Calu3 (cell line): ENCODE data around the gene KANSL1. TPM values are rescaled to one million over a fixed set of nuclear protein-coding genes. Genes with fewer than 3 reads are reported as not detected.
A peak's percentile ranks its signal among the peaks of the same experiment; 100 is the strongest.

Experiments
- BruUV-seq: library from RNA; stranded (reverse); fragments of 400-500 nt; replicated peaks from 2 replicates; lab custom pipeline; 2021; lab: Mats Ljungman, UMichigan
- CTCF ChIA-PET: fragments of 300-600 bp; sonication (Branson Sonifier 250); formaldehyde crosslinking; loops from one replicate; lab custom pipeline; 2022; ENCODE audit warnings: antibody characterized with exemption; lab: Charles Lee
- DNase-seq: peaks from one replicate; pipeline ENCODE4 v3.0.0; 2022
- H3K27ac Mint-ChIP-seq: one replicate; pipeline ENCODE4 v1.8.0; 2022; ENCODE audit warnings: mixed read lengths; ENCODE audit not compliant: unreplicated experiment
- H3K27me3 Mint-ChIP-seq: one replicate; pipeline ENCODE4 v1.8.0; 2022; ENCODE audit warnings: mixed read lengths; ENCODE audit not compliant: unreplicated experiment
- H3K36me3 Mint-ChIP-seq: one replicate; pipeline ENCODE4 v1.8.0; 2022; ENCODE audit warnings: mild to moderate bottlenecking, moderate library complexity, mixed read lengths; ENCODE audit not compliant: insufficient read depth, unreplicated experiment
- H3K4me1 Mint-ChIP-seq: one replicate; pipeline ENCODE4 v1.8.0; 2022; ENCODE audit warnings: mild to moderate bottlenecking, low read depth, mixed read lengths; ENCODE audit not compliant: unreplicated experiment
- H3K4me3 Mint-ChIP-seq: one replicate; pipeline ENCODE4 v1.8.0; 2022; ENCODE audit warnings: mild to moderate bottlenecking, low read depth, moderate library complexity, mixed read lengths; ENCODE audit not compliant: unreplicated experiment
- H3K9me3 Mint-ChIP-seq: one replicate; pipeline ENCODE4 v1.8.0; 2022; ENCODE audit warnings: low read depth, mixed read lengths; ENCODE audit not compliant: unreplicated experiment
- intact Hi-C: fragments of 100-400 bp; cut with micrococcal nuclease; formaldehyde crosslinking; loops from one replicate; pipeline ENCODE4 v1.10.0; 2022; ENCODE audit not compliant: unreplicated experiment
- total RNA-seq: library from RNA; stranded (reverse); gene quantifications from 2 replicates; pipeline ENCODE4 v1.2.3, GENCODE V29; 2022
- TF ChIP-seq, protein P1 (sequence below): fragments of 200-600 bp; IDR thresholded peaks from one replicate; pipeline ENCODE4 v1.8.0; 2022; ENCODE audit warnings: antibody characterized with exemption; ENCODE audit not compliant: unreplicated experiment

The KANSL1 gene
- total RNA-seq, 1 experiment from 2014 or later: 190 TPM

DNA sequence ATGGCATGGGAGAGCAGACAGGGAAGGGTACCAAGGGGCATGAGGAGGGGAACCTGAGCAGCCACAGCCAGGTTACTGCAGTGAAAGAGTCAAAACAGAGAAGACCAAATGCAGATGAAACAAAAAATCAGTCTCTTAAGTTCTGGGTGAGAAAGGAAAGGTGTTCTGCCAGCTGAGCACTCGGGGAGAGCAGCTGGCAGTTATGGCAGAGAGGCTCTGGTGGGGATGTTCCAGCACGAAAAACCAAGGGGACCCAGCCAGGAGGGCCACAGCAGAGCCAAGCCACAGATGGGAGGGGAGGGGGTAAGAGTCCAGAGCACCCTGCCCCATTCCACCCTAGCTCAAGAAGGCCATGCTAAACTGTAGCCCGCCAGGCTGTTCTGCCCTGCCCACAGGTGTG is 162.5 kb downstream of the KANSL1 start:
- TF ChIP-seq, protein P1, sequence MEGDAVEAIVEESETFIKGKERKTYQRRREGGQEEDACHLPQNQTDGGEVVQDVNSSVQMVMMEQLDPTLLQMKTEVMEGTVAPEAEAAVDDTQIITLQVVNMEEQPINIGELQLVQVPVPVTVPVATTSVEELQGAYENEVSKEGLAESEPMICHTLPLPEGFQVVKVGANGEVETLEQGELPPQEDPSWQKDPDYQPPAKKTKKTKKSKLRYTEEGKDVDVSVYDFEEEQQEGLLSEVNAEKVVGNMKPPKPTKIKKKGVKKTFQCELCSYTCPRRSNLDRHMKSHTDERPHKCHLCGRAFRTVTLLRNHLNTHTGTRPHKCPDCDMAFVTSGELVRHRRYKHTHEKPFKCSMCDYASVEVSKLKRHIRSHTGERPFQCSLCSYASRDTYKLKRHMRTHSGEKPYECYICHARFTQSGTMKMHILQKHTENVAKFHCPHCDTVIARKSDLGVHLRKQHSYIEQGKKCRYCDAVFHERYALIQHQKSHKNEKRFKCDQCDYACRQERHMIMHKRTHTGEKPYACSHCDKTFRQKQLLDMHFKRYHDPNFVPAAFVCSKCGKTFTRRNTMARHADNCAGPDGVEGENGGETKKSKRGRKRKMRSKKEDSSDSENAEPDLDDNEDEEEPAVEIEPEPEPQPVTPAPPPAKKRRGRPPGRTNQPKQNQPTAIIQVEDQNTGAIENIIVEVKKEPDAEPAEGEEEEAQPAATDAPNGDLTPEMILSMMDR: no peak
- H3K27ac Mint-ChIP-seq: no peak overlapping the region
- CTCF ChIA-PET: interaction anchor here (0.6 kb wide), 1 partner anchor 175 kb away, joined by 3 read pairs; no protein-coding TSS in a partner anchor
- no peaks in the 10 kb centered on the region for H3K4me1 Mint-ChIP-seq
- intact Hi-C loops: no loop called here
- DNase-seq: no peak
- no peaks in the 10 kb centered on the region for H3K27me3 Mint-ChIP-seq
- no TSS peak for BruUV-seq
- H3K9me3 Mint-ChIP-seq: no peaks in the 10 kb centered on the region
- no peak overlapping the region for H3K4me3 Mint-ChIP-seq
- H3K36me3 Mint-ChIP-seq: peaks cover 85% of the 10 kb centered on the region

DNA sequence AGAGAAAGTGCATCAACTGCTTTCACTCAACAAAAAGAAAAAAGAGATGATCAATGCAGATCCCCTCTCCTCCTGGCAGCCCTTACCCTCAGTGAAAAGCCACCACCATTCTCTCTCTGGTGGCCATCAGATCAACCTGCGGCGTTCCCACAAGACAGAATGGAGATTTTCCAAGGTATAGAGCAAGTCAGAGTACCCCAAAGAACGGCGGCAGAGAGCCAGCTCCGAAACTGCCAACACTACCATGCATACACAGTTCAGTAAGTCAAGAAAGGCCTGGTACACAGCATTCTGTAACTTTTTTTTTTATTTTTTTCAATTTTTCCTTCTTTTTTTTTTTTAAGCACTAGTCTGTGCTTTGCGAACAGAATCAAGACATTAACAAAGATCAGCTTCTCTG is 163.6 kb downstream of the KANSL1 start:
- no peaks in the 10 kb centered on the region for H3K4me1 Mint-ChIP-seq
- TF ChIP-seq, protein P1: no peak
- no peak for DNase-seq
- peaks cover 84% of the 10 kb centered on the region for H3K36me3 Mint-ChIP-seq
- no peak overlapping the region for H3K27ac Mint-ChIP-seq
- intact Hi-C loops: no loop called here
- BruUV-seq: no TSS peak
- no peaks in the 10 kb centered on the region for H3K9me3 Mint-ChIP-seq
- H3K4me3 Mint-ChIP-seq: no peak overlapping the region
- no peaks in the 10 kb centered on the region for H3K27me3 Mint-ChIP-seq
- CTCF ChIA-PET: interaction anchor here (0.6 kb wide), 1 partner anchor 19 kb away, joined by 3 read pairs; no protein-coding TSS in a partner anchor

DNA sequence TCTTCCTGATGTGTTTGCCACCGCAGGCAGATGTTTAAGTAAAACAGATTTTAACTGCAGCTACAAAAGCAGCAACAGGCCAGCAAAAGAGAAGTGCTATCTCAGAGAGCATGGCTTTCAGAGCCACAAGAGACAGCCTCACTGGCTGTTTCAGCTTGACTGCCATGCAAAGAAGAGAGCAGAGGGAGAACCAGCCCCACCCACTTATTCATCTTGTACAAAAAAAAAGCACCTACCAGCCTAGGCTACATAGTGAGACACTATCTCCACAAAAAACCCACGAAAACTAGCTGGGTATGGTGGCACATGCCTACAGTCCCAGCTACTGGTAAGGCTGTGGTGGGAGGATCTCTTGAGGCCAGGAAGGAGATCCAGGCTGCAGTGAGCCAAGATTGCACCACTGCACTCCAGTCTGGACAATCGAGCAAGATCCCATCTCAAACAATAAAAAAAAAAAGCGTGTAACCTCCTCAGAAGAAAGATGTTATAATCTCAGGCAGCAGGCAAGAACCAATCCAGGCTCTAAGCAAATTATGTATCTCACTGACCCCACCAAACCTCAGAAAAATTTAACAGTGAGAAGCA is 164.2 kb downstream of the KANSL1 start:
- CTCF ChIA-PET: no interaction called here
- peaks cover 85% of the 10 kb centered on the region for H3K36me3 Mint-ChIP-seq
- BruUV-seq: no TSS peak
- TF ChIP-seq, protein P1: no peak
- no peaks in the 10 kb centered on the region for H3K27me3 Mint-ChIP-seq
- H3K4me3 Mint-ChIP-seq: no peak overlapping the region
- DNase-seq: no peak
- H3K9me3 Mint-ChIP-seq: no peaks in the 10 kb centered on the region
- no peak overlapping the region for H3K27ac Mint-ChIP-seq
- intact Hi-C loops: no loop called here
- H3K4me1 Mint-ChIP-seq: no peaks in the 10 kb centered on the region

DNA sequence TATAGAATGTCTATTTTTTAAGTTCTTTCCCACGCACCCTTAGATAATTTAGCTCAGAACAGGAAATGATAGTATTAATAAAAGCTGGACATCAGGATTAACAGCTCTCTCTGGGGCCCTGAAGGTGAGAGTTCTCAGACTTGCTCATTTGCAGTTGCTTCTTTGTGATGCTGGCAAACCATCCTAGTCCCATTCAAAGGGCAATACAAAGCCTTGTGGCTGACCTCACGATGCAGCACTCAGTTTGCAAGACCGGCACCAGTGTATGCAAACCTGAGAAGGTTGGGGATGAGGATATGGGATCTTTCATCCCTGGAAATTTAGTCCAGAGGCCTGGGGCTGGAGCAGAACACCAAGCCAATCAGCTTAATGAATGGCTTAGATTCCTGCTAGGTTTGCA is 164.9 kb downstream of the KANSL1 start:
- Mint-ChIP-seq H3K9me3 (no peaks in the 10 kb centered on the region), H3K4me3 (no peak overlapping the region), H3K4me1 (no peaks in the 10 kb centered on the region), H3K27ac (peak overlapping the region; percentile 15), H3K27me3 (no peaks in the 10 kb centered on the region), H3K36me3 (peaks cover 83% of the 10 kb centered on the region)
- BruUV-seq: no TSS peak
- CTCF ChIA-PET: no interaction called here
- TF ChIP-seq, protein P1: no peak
- intact Hi-C loops: no loop called here
- no peak for DNase-seq
